Lung (tissue), 12 donors: ENCODE results near the gene FLT1. TPM values are rescaled to one million over a fixed set of nuclear protein-coding genes. Genes with fewer than 3 reads are reported as not detected.
A peak's percentile ranks its signal among the peaks of the same experiment; 100 is the strongest.

Experiments
- ATAC-seq: fragments of 200-7000 bp; cut with Tn5 transposase; one replicate; pipeline ENCODE4 v1.9.1; 2020; ENCODE audit warnings: moderate number of reproducible peaks; ENCODE audit not compliant: insufficient read depth, low FRiP score
- DNase-seq, 3 donors: peaks; one replicate each; pipeline ENCODE4 v3.0.0-alpha.2; 2013 to 2017
- H3K27ac ChIP-seq, 2 donors: one replicate each; pipeline ENCODE4 v1.5.1; 2013; ENCODE audit warnings: mild to moderate bottlenecking in 2 of 2, moderate library complexity in 2 of 2, control low read depth in 1 of 2, inconsistent platforms in 1 of 2, low read depth in 1 of 2, low read length in 1 of 2
- H3K27me3 ChIP-seq, 3 donors: one replicate each; pipeline ENCODE4 v1.5.1; 2013; ENCODE audit warnings: low read length in 2 of 3; ENCODE audit not compliant: control insufficient read depth in 3 of 3, insufficient read depth in 3 of 3
- H3K36me3 ChIP-seq, 4 donors: one replicate each; pipeline ENCODE4 v1.5.1; 2013; ENCODE audit warnings: low read length in 4 of 4, mild to moderate bottlenecking in 1 of 4, moderate library complexity in 1 of 4; ENCODE audit not compliant: control insufficient read depth in 4 of 4, insufficient read depth in 4 of 4
- H3K4me1 ChIP-seq, 5 donors: one replicate each; pipeline ENCODE4 v1.5.1; 2013; ENCODE audit warnings: low read length in 5 of 5, mild to moderate bottlenecking in 2 of 5, moderate library complexity in 1 of 5; ENCODE audit not compliant: control insufficient read depth in 5 of 5, insufficient read depth in 5 of 5
- H3K4me3 ChIP-seq: one replicate; pipeline ENCODE4 v1.5.1; 2013; ENCODE audit warnings: mild to moderate bottlenecking, control low read depth, moderate library complexity
- H3K9ac ChIP-seq, 2 donors: one replicate each; pipeline ENCODE4 v1.5.1; 2013; ENCODE audit warnings: low read length in 2 of 2, control low read depth in 1 of 2; ENCODE audit not compliant: insufficient read depth in 1 of 2
- H3K9me3 ChIP-seq, 4 donors: one replicate each; pipeline ENCODE4 v1.5.1; 2013; ENCODE audit warnings: low read length in 3 of 4, mild to moderate bottlenecking in 1 of 4, moderate library complexity in 1 of 4; ENCODE audit not compliant: control insufficient read depth in 4 of 4, insufficient read depth in 3 of 4
- CTCF ChIP-seq: IDR thresholded peaks from 2 replicates; pipeline ENCODE4 v1.5.1; 2012; ENCODE audit warnings: mild to moderate bottlenecking; ENCODE audit errors: control extremely low read depth, extremely low read depth
- WGBS, 2 donors: extraction: QIAGEN DNeasy Blood & Tissue Kit; methylation state at CpG; one replicate each; pipeline ENCODE4 v1.1.7; 2013; 5-methylcytosine and 5-hydroxymethylcytosine counted together
- polyA plus RNA-seq, 2 donors: library from polyadenylated mRNA; stranded (reverse); fragments of 200-250 nt; gene quantifications; one replicate each; pipeline ENCODE4 v1.2.1, GENCODE V29; 2013
- total RNA-seq, 2 donors: library from RNA; depleted of rRNA in 1 of 2; stranded (reverse); fragments of >200 nt in 1 of 2; gene quantifications; one replicate each; pipeline ENCODE4 v1.2.1, GENCODE V29; 2014 to 2021
- donor health status: control.
- donor health status: control.
- donor health status: Bipolar disorder and iron deficiency.
- donor health status: healthy.
- donor health status: DM: yes; HTN: yes; CAD: no.

Gene FLT1
- total and polyA plus RNA-seq, 4 donors: 4.7 to 71.3 (median 42.2) TPM

GRCh38 chr13:28326056-28326455 is 168.9 kb downstream of the FLT1 start:
- Histone ChIP-seq H3K4me3 (no peak overlapping the region), H3K27me3 (no peaks in the 10 kb centered on the region), H3K27ac (no peak overlapping the region), H3K36me3 (no peaks in the 10 kb centered on the region), H3K4me1 (peaks cover 0 to 13% (median 9%) of the 10 kb centered on the region in 5 donors), H3K9me3 (no peaks in the 10 kb centered on the region), H3K9ac (no peak overlapping the region)
- DNase-seq (no peak), ATAC-seq (no peak)
- no peak for TF ChIP-seq CTCF
- WGBS, 2 donors: 75 to 82% methylated on average over 2 of the region's 2 CpGs

- DNase-seq (peak in 1 of 3 donors; percentile 34), ATAC-seq (no peak)
- H3K4me1 ChIP-seq: peaks cover 0 to 11% (median 4%) of the 10 kb centered on the region in 5 donors
- H3K27ac ChIP-seq: no peak overlapping the region
- H3K9ac ChIP-seq: no peak overlapping the region
- 55 to 68% methylated on average over 2 of the region's 2 CpGs for WGBS, 2 donors
- TF ChIP-seq CTCF: no peak
- no peaks in the 10 kb centered on the region for H3K9me3 ChIP-seq
- H3K4me3 ChIP-seq: no peak overlapping the region
- H3K27me3 ChIP-seq: no peaks in the 10 kb centered on the region
- H3K36me3 ChIP-seq: no peaks in the 10 kb centered on the region
These were observed 169.9 kb downstream of the FLT1 start for GRCh38 chr13:28325022-28325421.

- peak; percentile 64 for ATAC-seq
- H3K9ac ChIP-seq: no peak overlapping the region
These were observed 170.6 kb downstream of the FLT1 start for GRCh38 chr13:28324181-28324789.

More at GRCh38 chr13:28324181-28324789, 170.6 kb downstream of the FLT1 start:
- Histone ChIP-seq H3K27ac (no peak overlapping the region), H3K4me3 (no peak overlapping the region), H3K9me3 (no peaks in the 10 kb centered on the region), H3K27me3 (no peaks in the 10 kb centered on the region), H3K36me3 (peaks cover 0 to 2% (median 0%) of the 10 kb centered on the region in 4 donors), H3K4me1 (peaks cover 0 to 6% (median 0%) of the 10 kb centered on the region in 5 donors)
- TF ChIP-seq CTCF: peak; percentile 59
- peak; percentile 57 to 75 (median 62) for DNase-seq
- WGBS, 2 donors: 27 to 28% methylated on average over 4 of the region's 4 CpGs
